ENCODE results near the gene CDH4. TPM values are rescaled to one million over a fixed set of nuclear protein-coding genes. Genes with fewer than 3 reads are reported as not detected.

Gene CDH4
- total and polyA plus RNA-seq, 2 of the 4 experiments (the other 2 are of a cell fraction): 1.6 to 3.5 TPM

GRCh38 chr20:61861858-61862257 lies 609.8 kb downstream of the CDH4 start:
- Histone ChIP-seq H3K4me3 (ENCODE audit: insufficient read depth, low read depth, low read length) (no peak overlapping the region), H3K14ac (replicated peaks; ENCODE audit: low read depth, low read length) (no peak overlapping the region), H3K36me3 (ENCODE audit: control insufficient read depth, insufficient read depth, low read length) (no peaks in the 10 kb centered on the region), H3K4ac (ENCODE audit: low read depth, low read length) (no peak overlapping the region), H3K4me1 (ENCODE audit: control insufficient read depth, insufficient read depth, low read length) (no peaks in the 10 kb centered on the region), H2AFZ (replicated peaks; ENCODE audit: low read length, poor library complexity) (no peak overlapping the region), H2BK15ac (ENCODE audit: low read depth, low read length) (no peak overlapping the region), H3K79me1 (ENCODE audit: low read depth in 1 of 2, low read length in 2 of 2) (no peaks in the 10 kb centered on the region), H3K27me3 (ENCODE audit: control insufficient read depth, insufficient read depth, low read length) (no peaks in the 10 kb centered on the region), H4K8ac (ENCODE audit: low read depth in 2 of 2, low read length in 2 of 2) (no peak overlapping the region), H2BK20ac (ENCODE audit: low read depth, low read length) (no peak overlapping the region), H3K23ac (ENCODE audit: low read depth, low read length) (no peak overlapping the region), H3K27ac (ENCODE audit: insufficient read depth, low read length) (no peak overlapping the region), H3K9me3 (ENCODE audit: control insufficient read depth, insufficient read depth, low read length) (no peaks in the 10 kb centered on the region), H4K20me1 (ENCODE audit: insufficient read depth, low read length) (no peaks in the 10 kb centered on the region), H2BK5ac (ENCODE audit: low read depth, low read length, poor library complexity, severe bottlenecking) (no peak overlapping the region), H2AK5ac (ENCODE audit: low read depth, low read length) (no peak overlapping the region), H4K5ac (ENCODE audit: low read depth, low read length) (no peak overlapping the region), H2BK120ac (ENCODE audit: low read depth, low read length) (no peak overlapping the region), H3K9me1 (ENCODE audit: insufficient read depth, low read length) (no peaks in the 10 kb centered on the region), H3K9ac (ENCODE audit: low read depth, low read length) (no peak overlapping the region), H3K56ac (ENCODE audit: extremely low read depth, insufficient read depth, low read length) (no peak overlapping the region), H4K91ac (ENCODE audit: insufficient read depth, low read depth, low read length) (no peak overlapping the region), H3K18ac (ENCODE audit: low read depth, low read length) (no peak overlapping the region), H3K4me2 (ENCODE audit: low read depth, low read length) (no peak overlapping the region), H2AK9ac (replicated peaks; ENCODE audit: low read depth, low read length, poor library complexity) (no peak overlapping the region)
- intact Hi-C loops (cut with micrococcal nuclease): no loop called here
- POLR2A ChIA-PET (ENCODE audit: unreplicated experiment): no interaction called here
- TF ChIP-seq BHLHE40 (IDR thresholded peaks at IDR 0.05; ENCODE audit: low read depth, low read length): no peak
- TF ChIP-seq CEBPB (IDR thresholded peaks at IDR 0.05; ENCODE audit: low read depth, low read length): no peak
- TF ChIP-seq MAZ (IDR thresholded peaks at IDR 0.05; ENCODE audit: borderline replicate concordance, low read depth, low read length): no peak
- no peak for TF ChIP-seq SMC3 (IDR thresholded peaks at IDR 0.05; ENCODE audit: low read depth, low read length)
- TF ChIP-seq USF2 (IDR thresholded peaks at IDR 0.05; ENCODE audit: low read depth, low read length): no peak
- TF ChIP-seq CTCF (conservative IDR thresholded peaks at IDR 0.05; ENCODE audit: low read depth, low read length): no peak
- no peak for TF ChIP-seq FOS (IDR thresholded peaks at IDR 0.05; ENCODE audit: low read depth, low read length)
- BruUV-seq (replicated peaks): no TSS peak
- no peak for ATAC-seq (ENCODE audit: low read depth)
- dilution Hi-C loops (cut with HindIII; ENCODE audit: low sequenced_read_pairs, unreplicated experiment): no loop called here
- CTCF ChIA-PET: no interaction called here
- 91% methylated on average over 12 of the region's 15 CpGs; no CpG with 5 or more reads in 1 of the 2 experiments for WGBS, 2 experiments (ENCODE audit: extremely low coverage in 2 of 2, insufficient read length in 1 of 2)
- in situ Hi-C loops (cut with MboI; ENCODE audit: low sequenced_read_pairs): no loop called here
- DNase-seq: no peak

Data from IMR-90 (cell line).